ENCODE data around the gene HCN2. TPM values are rescaled to one million over a fixed set of nuclear protein-coding genes. Genes with fewer than 3 reads are reported as not detected.
A peak's percentile ranks its signal among the peaks of the same experiment; 100 is the strongest.

Gene HCN2
- polyA plus RNA-seq, 1 donor from 2014 or later = 4.7 TPM

DNA sequence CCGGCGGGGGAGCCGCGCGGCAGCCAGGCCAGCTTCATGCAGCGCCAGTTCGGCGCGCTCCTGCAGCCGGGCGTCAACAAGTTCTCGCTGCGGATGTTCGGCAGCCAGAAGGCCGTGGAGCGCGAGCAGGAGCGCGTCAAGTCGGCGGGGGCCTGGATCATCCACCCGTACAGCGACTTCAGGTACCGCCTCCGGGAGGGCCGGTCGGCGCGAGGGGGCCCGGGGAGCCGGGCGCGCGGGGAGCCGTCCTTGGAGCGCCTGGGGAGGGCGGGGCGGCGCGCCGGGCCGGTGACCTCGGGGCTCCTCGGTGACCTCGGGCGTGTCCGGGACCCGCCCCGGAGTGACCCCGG, 690 bp downstream of the HCN2 start:
- no peak for TF ChIP-seq EZH2 (IDR thresholded peaks at IDR 0.05; ENCODE audit: borderline replicate concordance, insufficient read depth, low read length, poor library complexity, severe bottlenecking)
- no peak for TF ChIP-seq MXI1 (conservative IDR thresholded peaks at IDR 0.05; ENCODE audit: poor library complexity, severe bottlenecking)
- no peak for TF ChIP-seq TAF1 (IDR thresholded peaks at IDR 0.05; ENCODE audit: low read depth)
- no peak for TF ChIP-seq POLR2AphosphoS5 (IDR thresholded peaks at IDR 0.05)
- TF ChIP-seq, protein P1, sequence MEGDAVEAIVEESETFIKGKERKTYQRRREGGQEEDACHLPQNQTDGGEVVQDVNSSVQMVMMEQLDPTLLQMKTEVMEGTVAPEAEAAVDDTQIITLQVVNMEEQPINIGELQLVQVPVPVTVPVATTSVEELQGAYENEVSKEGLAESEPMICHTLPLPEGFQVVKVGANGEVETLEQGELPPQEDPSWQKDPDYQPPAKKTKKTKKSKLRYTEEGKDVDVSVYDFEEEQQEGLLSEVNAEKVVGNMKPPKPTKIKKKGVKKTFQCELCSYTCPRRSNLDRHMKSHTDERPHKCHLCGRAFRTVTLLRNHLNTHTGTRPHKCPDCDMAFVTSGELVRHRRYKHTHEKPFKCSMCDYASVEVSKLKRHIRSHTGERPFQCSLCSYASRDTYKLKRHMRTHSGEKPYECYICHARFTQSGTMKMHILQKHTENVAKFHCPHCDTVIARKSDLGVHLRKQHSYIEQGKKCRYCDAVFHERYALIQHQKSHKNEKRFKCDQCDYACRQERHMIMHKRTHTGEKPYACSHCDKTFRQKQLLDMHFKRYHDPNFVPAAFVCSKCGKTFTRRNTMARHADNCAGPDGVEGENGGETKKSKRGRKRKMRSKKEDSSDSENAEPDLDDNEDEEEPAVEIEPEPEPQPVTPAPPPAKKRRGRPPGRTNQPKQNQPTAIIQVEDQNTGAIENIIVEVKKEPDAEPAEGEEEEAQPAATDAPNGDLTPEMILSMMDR (IDR thresholded peaks at IDR 0.05; ENCODE audit: poor library complexity, severe bottlenecking) = no peak
- TF ChIP-seq RAD21 (conservative IDR thresholded peaks at IDR 0.05) = no peak
- TF ChIP-seq REST (IDR thresholded peaks at IDR 0.05; ENCODE audit: borderline replicate concordance) = no peak
- no peaks in the 10 kb centered on the region for H3F3A ChIP-seq (ENCODE audit: insufficient read depth, low read length, poor library complexity, severe bottlenecking)
- H3K9ac ChIP-seq (ENCODE audit: low read length) = peak overlapping the region; percentile 57
- H3K79me2 ChIP-seq (replicated peaks; ENCODE audit: insufficient read depth, low read length) = no peaks in the 10 kb centered on the region
- no peaks in the 10 kb centered on the region for H3K9me2 ChIP-seq (ENCODE audit: insufficient read depth, low read length)
- H3K27me3 ChIP-seq (ENCODE audit: insufficient read depth, low read depth, low read length) = peaks cover 26% of the 10 kb centered on the region
- peaks cover 9% of the 10 kb centered on the region for H4K20me1 ChIP-seq (ENCODE audit: insufficient read depth)
- no peak overlapping the region for H3K27ac ChIP-seq (ENCODE audit: low read length)
- H3K9me3 ChIP-seq (ENCODE audit: low read length) = no peaks in the 10 kb centered on the region
- no peak overlapping the region for H3K4me2 ChIP-seq (ENCODE audit: low read length)
- no peak overlapping the region for H2AFZ ChIP-seq (ENCODE audit: low read depth, low read length)
- H3K4me3 ChIP-seq (ENCODE audit: low read length) = peak overlapping the region; percentile 66
- H3K36me3 ChIP-seq (ENCODE audit: insufficient read depth, low read length) = no peaks in the 10 kb centered on the region

DNA sequence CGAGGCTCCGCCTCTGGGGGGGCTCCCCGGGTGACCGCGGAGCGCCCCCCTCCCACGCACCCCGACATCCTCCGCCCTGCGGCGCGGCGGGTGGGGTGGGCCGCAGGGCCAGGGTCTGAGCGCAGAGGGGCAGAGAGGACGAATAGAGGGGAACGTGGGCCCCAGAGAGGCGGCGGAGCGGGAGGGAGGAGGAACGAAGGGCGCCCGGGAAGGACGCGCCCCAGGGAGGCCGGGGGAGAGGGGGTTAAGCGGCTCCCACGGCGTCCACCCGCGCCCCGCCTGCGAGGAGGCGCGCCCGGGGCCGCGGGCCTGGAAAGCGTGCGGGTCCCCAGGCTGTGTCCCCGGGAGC, 1.0 kb downstream of the HCN2 start:
- no peak overlapping the region for H3K27ac ChIP-seq (ENCODE audit: low read length)
- TF ChIP-seq TAF1 (IDR thresholded peaks at IDR 0.05; ENCODE audit: low read depth) (no peak), EP300 (conservative IDR thresholded peaks at IDR 0.05; ENCODE audit: poor library complexity, severe bottlenecking) (no peak), EZH2 (IDR thresholded peaks at IDR 0.05; ENCODE audit: borderline replicate concordance, insufficient read depth, low read length, poor library complexity, severe bottlenecking) (no peak), MXI1 (conservative IDR thresholded peaks at IDR 0.05; ENCODE audit: poor library complexity, severe bottlenecking) (no peak), REST (IDR thresholded peaks at IDR 0.05; ENCODE audit: borderline replicate concordance) (no peak), SMC3 (conservative IDR thresholded peaks at IDR 0.05; ENCODE audit: poor library complexity) (no peak), POLR2AphosphoS5 (IDR thresholded peaks at IDR 0.05) (no peak), RAD21 (conservative IDR thresholded peaks at IDR 0.05) (no peak)
- TF ChIP-seq, protein P1 (IDR thresholded peaks at IDR 0.05; ENCODE audit: poor library complexity, severe bottlenecking) = no peak

More for the DNA sequence above, 1.0 kb downstream of the HCN2 start:
- Histone ChIP-seq H3K79me2 (replicated peaks; ENCODE audit: insufficient read depth, low read length) (no peaks in the 10 kb centered on the region), H3K9me2 (ENCODE audit: insufficient read depth, low read length) (no peaks in the 10 kb centered on the region), H4K20me1 (ENCODE audit: insufficient read depth) (peaks cover 9% of the 10 kb centered on the region), H3F3A (ENCODE audit: insufficient read depth, low read length, poor library complexity, severe bottlenecking) (no peaks in the 10 kb centered on the region), H3K27me3 (ENCODE audit: insufficient read depth, low read depth, low read length) (peaks cover 26% of the 10 kb centered on the region), H3K9me3 (ENCODE audit: low read length) (no peaks in the 10 kb centered on the region), H3K36me3 (ENCODE audit: insufficient read depth, low read length) (no peaks in the 10 kb centered on the region), H3K4me3 (ENCODE audit: low read length) (peak overlapping the region; percentile 66), H2AFZ (ENCODE audit: low read depth, low read length) (no peak overlapping the region), H3K9ac (ENCODE audit: low read length) (peak overlapping the region; percentile 57), H3K4me2 (ENCODE audit: low read length) (no peak overlapping the region)

Data from neural cell (in vitro differentiated cells).